HG03095 (cell line): ENCODE data around the gene TIMP2.

ENCODE experiments used
- ATAC-seq: cut with Tn5 transposase; IDR thresholded peaks from one replicate; pipeline ENCODE4 v1.9.1; 2021; ENCODE audit warnings: moderate library complexity; ENCODE audit not compliant: unreplicated experiment

The TIMP2 gene

GRCh38 chr17:78819806-78820792 lies 105.1 kb downstream of the TIMP2 start:
- no peak for ATAC-seq

- no peak for ATAC-seq
Observed at GRCh38 chr17:78819402-78819801, 105.8 kb downstream of the TIMP2 start.

GRCh38 chr17:78818932-78819331 lies 106.3 kb downstream of the TIMP2 start:
- no peak for ATAC-seq

GRCh38 chr17:78818152-78818846 lies 106.9 kb downstream of the TIMP2 start:
- no peak for ATAC-seq

- no peak for ATAC-seq
Observed at GRCh38 chr17:78817123-78817522, 108.1 kb downstream of the TIMP2 start.

- ATAC-seq: no peak
Observed at GRCh38 chr17:78815696-78816095, 109.5 kb downstream of the TIMP2 start.

- ATAC-seq: no peak
Observed at GRCh38 chr17:78812855-78813254, 112.3 kb downstream of the TIMP2 start.

- no peak for ATAC-seq
Observed at GRCh38 chr17:78808163-78808562, 117.0 kb downstream of the TIMP2 start.

GRCh38 chr17:78806451-78806850 lies 118.7 kb downstream of the TIMP2 start:
- ATAC-seq: no peak

- ATAC-seq: no peak
Observed at GRCh38 chr17:78805301-78805700, 119.9 kb downstream of the TIMP2 start.

- no peak for ATAC-seq
Observed at GRCh38 chr17:78804777-78805176, 120.4 kb downstream of the TIMP2 start.

- ATAC-seq: no peak
Observed at GRCh38 chr17:78803186-78803845, 121.9 kb downstream of the TIMP2 start.
